GM12878 (cell line): Measurements from ENCODE around the gene BPNT1. TPM values are rescaled to one million over a fixed set of nuclear protein-coding genes. Genes with fewer than 3 reads are reported as not detected.
A peak's percentile ranks its signal among the peaks of the same experiment; 100 is the strongest.

Source experiments
- BACH1 ChIP-seq: fragments of 450-650 bp; IDR thresholded peaks from 2 replicates; pipeline ENCODE4 v1.6.1; 2017; ENCODE audit warnings: mild to moderate bottlenecking, borderline replicate concordance
- CREB1 ChIP-seq: IDR thresholded peaks from 2 replicates; pipeline ENCODE4 v1.6.1; 2012; ENCODE audit warnings: low read depth, mild to moderate bottlenecking, inconsistent platforms
- GABPA ChIP-seq: IDR thresholded peaks from 2 replicates; pipeline ENCODE4 v1.6.1; 2014; ENCODE audit warnings: antibody characterized with exemption, low read depth, mild to moderate bottlenecking, inconsistent platforms
- PAX5 ChIP-seq: IDR thresholded peaks from 2 replicates; pipeline ENCODE4 v1.6.1; 2011; ENCODE audit warnings: low read depth, low read length, borderline replicate concordance
- PAX8 ChIP-seq: fragments of 450-650 bp; IDR thresholded peaks from 2 replicates; pipeline ENCODE4 v1.6.1; 2017; ENCODE audit warnings: mild to moderate bottlenecking, moderate library complexity
- microRNA counts: library from miRNA; unstranded; fragments of <30 nt; microRNA quantifications from one replicate; lab custom pipeline; 2016
- microRNA-seq: library from miRNA; unstranded; fragments of <30 nt; microRNA quantifications from one replicate; pipeline ENCODE4, GENCODE V29; 2018
- polyA plus RNA-seq, 11 experiments: library from polyadenylated mRNA; depleted of rRNA in 4 of 11; unstranded in 6 of 11; stranded (reverse) in 5 of 11; fragments of >200 nt; fragmentation: Nextera tagmentation in 4 of 11; fragmentation: Illumina TruSeq in 1 of 11; extraction: Ambion mirVana in 4 of 11; extraction: Trizol in 1 of 11; gene quantifications; 1 replicate in 1 of 11; 2 replicates in 10 of 11; pipeline versions ENCODE4 v1.2.1 to v1.2.3, GENCODE V29; 2011 to 2016; ENCODE audit warnings: inconsistent platforms in 2 of 11, missing spikeins in 2 of 11, low read depth in 1 of 11
- small RNA-seq: library from RNA; depleted of rRNA; stranded (forward); fragments of <200 nt; gene quantifications from one replicate; pipeline ENCODE3, GENCODE V24; 2014
- total RNA-seq, 4 experiments: library from RNA; depleted of rRNA in 3 of 4; stranded (reverse); fragments of >200 nt in 3 of 4; fragmentation: Illumina TruSeq in 1 of 4; extraction: Trizol in 1 of 4; gene quantifications; 2 replicates each; pipeline versions ENCODE4 v1.2.1 to v1.2.3, GENCODE V29; 2013 to 2021
- TF ChIP-seq, protein P1 (sequence below): IDR thresholded peaks from 2 replicates; pipeline ENCODE4 v1.6.1; 2012; ENCODE audit warnings: improper control_type of control experiment, low read depth, low read length; ENCODE audit not compliant: insufficient replicate concordance

BPNT1 gene
- total and polyA plus RNA-seq, 10 of the 15 experiments (the other 5 are each of a cell fraction or from before 2014, with no cell fraction given), result 35.5 to 78.4 (median 45.4) TPM

DNA sequence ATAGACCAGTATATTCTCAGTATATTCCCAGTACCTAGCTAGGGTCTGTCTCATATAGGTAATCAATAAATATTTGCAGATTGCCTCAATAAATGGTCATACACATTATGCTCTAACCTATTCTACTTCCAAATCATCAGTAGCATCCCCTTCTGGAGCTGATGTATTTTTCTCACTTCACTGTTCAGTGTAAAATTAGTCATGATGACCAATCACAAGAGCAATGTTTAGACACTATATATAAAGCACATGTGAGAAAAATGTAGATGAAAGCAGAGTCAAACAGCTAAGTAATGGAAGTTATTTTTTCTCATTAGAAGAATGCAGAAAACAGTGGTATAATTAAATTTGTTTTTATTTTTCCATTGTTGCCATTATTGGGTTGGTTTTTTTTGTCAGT, 78.0 kb downstream of the BPNT1 start (continued):
- TF ChIP-seq, protein P1, sequence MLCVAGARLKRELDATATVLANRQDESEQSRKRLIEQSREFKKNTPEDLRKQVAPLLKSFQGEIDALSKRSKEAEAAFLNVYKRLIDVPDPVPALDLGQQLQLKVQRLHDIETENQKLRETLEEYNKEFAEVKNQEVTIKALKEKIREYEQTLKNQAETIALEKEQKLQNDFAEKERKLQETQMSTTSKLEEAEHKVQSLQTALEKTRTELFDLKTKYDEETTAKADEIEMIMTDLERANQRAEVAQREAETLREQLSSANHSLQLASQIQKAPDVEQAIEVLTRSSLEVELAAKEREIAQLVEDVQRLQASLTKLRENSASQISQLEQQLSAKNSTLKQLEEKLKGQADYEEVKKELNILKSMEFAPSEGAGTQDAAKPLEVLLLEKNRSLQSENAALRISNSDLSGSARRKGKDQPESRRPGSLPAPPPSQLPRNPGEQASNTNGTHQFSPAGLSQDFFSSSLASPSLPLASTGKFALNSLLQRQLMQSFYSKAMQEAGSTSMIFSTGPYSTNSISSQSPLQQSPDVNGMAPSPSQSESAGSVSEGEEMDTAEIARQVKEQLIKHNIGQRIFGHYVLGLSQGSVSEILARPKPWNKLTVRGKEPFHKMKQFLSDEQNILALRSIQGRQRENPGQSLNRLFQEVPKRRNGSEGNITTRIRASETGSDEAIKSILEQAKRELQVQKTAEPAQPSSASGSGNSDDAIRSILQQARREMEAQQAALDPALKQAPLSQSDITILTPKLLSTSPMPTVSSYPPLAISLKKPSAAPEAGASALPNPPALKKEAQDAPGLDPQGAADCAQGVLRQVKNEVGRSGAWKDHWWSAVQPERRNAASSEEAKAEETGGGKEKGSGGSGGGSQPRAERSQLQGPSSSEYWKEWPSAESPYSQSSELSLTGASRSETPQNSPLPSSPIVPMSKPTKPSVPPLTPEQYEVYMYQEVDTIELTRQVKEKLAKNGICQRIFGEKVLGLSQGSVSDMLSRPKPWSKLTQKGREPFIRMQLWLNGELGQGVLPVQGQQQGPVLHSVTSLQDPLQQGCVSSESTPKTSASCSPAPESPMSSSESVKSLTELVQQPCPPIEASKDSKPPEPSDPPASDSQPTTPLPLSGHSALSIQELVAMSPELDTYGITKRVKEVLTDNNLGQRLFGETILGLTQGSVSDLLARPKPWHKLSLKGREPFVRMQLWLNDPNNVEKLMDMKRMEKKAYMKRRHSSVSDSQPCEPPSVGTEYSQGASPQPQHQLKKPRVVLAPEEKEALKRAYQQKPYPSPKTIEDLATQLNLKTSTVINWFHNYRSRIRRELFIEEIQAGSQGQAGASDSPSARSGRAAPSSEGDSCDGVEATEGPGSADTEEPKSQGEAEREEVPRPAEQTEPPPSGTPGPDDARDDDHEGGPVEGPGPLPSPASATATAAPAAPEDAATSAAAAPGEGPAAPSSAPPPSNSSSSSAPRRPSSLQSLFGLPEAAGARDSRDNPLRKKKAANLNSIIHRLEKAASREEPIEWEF, result no peak
- no peak for TF ChIP-seq BACH1
- TF ChIP-seq PAX8, result no peak
- TF ChIP-seq PAX5, result no peak
- no peak for TF ChIP-seq CREB1
- TF ChIP-seq GABPA, result no peak
- TF ChIP-seq, all 136 proteins: peak for 0

MicroRNAs within 50 kb of the gene (microRNA counts, 767-probe panel; counts per million panel counts)
- microRNA hsa-miR-194-5p (lab: Ali Mortazavi, UCI), result 2,083 counts per million, percentile 77 among the panel's probes with 10 or more counts
- microRNA hsa-miR-215 (lab: Ali Mortazavi, UCI), result 977 counts per million, percentile 26 among the panel's probes with 10 or more counts

Small RNA genes within 50 kb of the gene (microRNA-seq; reads per million reads assigned to microRNA genes)
- gene MIR194-1 (0.94 reads per million), gene MIR215 (3.8 reads per million, percentile 22 among the genes with 10 or more reads in this experiment)

Small RNA genes within 50 kb of the gene (small RNA-seq; reads per million reads assigned to genes)
- gene MIR194-1 (1.4 reads per million, percentile 45 among the genes with 10 or more reads in this experiment), gene MIR215 (11.2 reads per million, percentile 96 among the genes with 10 or more reads in this experiment)

Other genes starting within 250 kb of the BPNT1 start
- not detected in 2 replicates for gene SLC30A10, start 161.2 kb downstream of the BPNT1 start, total RNA-seq (2014; rRNA removed)
- gene SLC30A10, start 161.2 kb downstream of the BPNT1 start, total RNA-seq (2014; rRNA removed; fragmentation: Illumina TruSeq; extraction: Trizol), result not detected in 2 replicates
- gene SLC30A10, start 161.2 kb downstream of the BPNT1 start, total RNA-seq (2021), result not detected in 2 replicates
- gene SLC30A10, start 161.2 kb downstream of the BPNT1 start, polyA plus RNA-seq (2011; rRNA removed), result not detected in 2 replicates
- gene SLC30A10, start 161.2 kb downstream of the BPNT1 start, polyA plus RNA-seq (2014; fragmentation: Illumina TruSeq; extraction: Trizol), result not detected in 2 replicates
- gene SLC30A10, start 161.2 kb downstream of the BPNT1 start, polyA plus RNA-seq (2014; fragmentation: Nextera tagmentation; extraction: Ambion mirVana), result not detected
- gene SLC30A10, start 161.2 kb downstream of the BPNT1 start, polyA plus RNA-seq (2014; rRNA removed), result not detected in 2 replicates
- not detected for gene SLC30A10, start 161.2 kb downstream of the BPNT1 start, polyA plus RNA-seq (2016; fragmentation: Nextera tagmentation; extraction: Ambion mirVana)
- gene EPRS1, start 43.3 kb downstream of the BPNT1 start, total RNA-seq (2014; rRNA removed), result 130 and 136 TPM in 2 replicates
- gene EPRS1, start 43.3 kb downstream of the BPNT1 start, total RNA-seq (2014; rRNA removed; fragmentation: Illumina TruSeq; extraction: Trizol), result 154 and 175 TPM in 2 replicates
- 124 and 126 TPM in 2 replicates for gene EPRS1, start 43.3 kb downstream of the BPNT1 start, total RNA-seq (2021)
- 126 and 127 TPM in 2 replicates for gene EPRS1, start 43.3 kb downstream of the BPNT1 start, polyA plus RNA-seq (2011; rRNA removed)
- gene EPRS1, start 43.3 kb downstream of the BPNT1 start, polyA plus RNA-seq (2014; fragmentation: Illumina TruSeq; extraction: Trizol), result 123 TPM in 2 replicates
- 100 to 1,000 TPM in 1 of 2 experiments, 10 to 100 TPM in 1; 94.6 to 104 TPM for gene EPRS1, start 43.3 kb downstream of the BPNT1 start, polyA plus RNA-seq (2014; fragmentation: Nextera tagmentation; extraction: Ambion mirVana)
- gene EPRS1, start 43.3 kb downstream of the BPNT1 start, polyA plus RNA-seq (2014; rRNA removed), result 68.2 and 69.4 TPM in 2 replicates
- gene EPRS1, start 43.3 kb downstream of the BPNT1 start, polyA plus RNA-seq (2016; fragmentation: Nextera tagmentation; extraction: Ambion mirVana), result 100 to 1,000 TPM; 110 to 114 TPM
- 95.7 and 100 TPM in 2 replicates for gene IARS2, start 4.3 kb upstream of the BPNT1 start, total RNA-seq (2014; rRNA removed)
- gene IARS2, start 4.3 kb upstream of the BPNT1 start, total RNA-seq (2014; rRNA removed; fragmentation: Illumina TruSeq; extraction: Trizol), result 82.1 and 87.8 TPM in 2 replicates
- gene IARS2, start 4.3 kb upstream of the BPNT1 start, total RNA-seq (2021), result 66.9 and 67.2 TPM in 2 replicates
- 38.5 and 44.4 TPM in 2 replicates for gene IARS2, start 4.3 kb upstream of the BPNT1 start, polyA plus RNA-seq (2011; rRNA removed)
- gene IARS2, start 4.3 kb upstream of the BPNT1 start, polyA plus RNA-seq (2014; fragmentation: Illumina TruSeq; extraction: Trizol), result 66.3 and 78.6 TPM in 2 replicates
- gene IARS2, start 4.3 kb upstream of the BPNT1 start, polyA plus RNA-seq (2014; fragmentation: Nextera tagmentation; extraction: Ambion mirVana), result 10 to 100 TPM; 23.7 to 45.9 TPM
- gene IARS2, start 4.3 kb upstream of the BPNT1 start, polyA plus RNA-seq (2014; rRNA removed), result 42.0 and 45.1 TPM in 2 replicates
- 10 to 100 TPM; 77.2 to 80.7 TPM for gene IARS2, start 4.3 kb upstream of the BPNT1 start, polyA plus RNA-seq (2016; fragmentation: Nextera tagmentation; extraction: Ambion mirVana)
- 27.7 and 30.9 TPM in 2 replicates for gene RAB3GAP2, start 182.7 kb upstream of the BPNT1 start, total RNA-seq (2014; rRNA removed)
- gene RAB3GAP2, start 182.7 kb upstream of the BPNT1 start, total RNA-seq (2014; rRNA removed; fragmentation: Illumina TruSeq; extraction: Trizol), result 33.9 and 38.1 TPM in 2 replicates
- 44.2 and 51.1 TPM in 2 replicates for gene RAB3GAP2, start 182.7 kb upstream of the BPNT1 start, total RNA-seq (2021)
- gene RAB3GAP2, start 182.7 kb upstream of the BPNT1 start, polyA plus RNA-seq (2011; rRNA removed), result 43.5 and 52.0 TPM in 2 replicates
- 30.7 and 36.4 TPM in 2 replicates for gene RAB3GAP2, start 182.7 kb upstream of the BPNT1 start, polyA plus RNA-seq (2014; fragmentation: Illumina TruSeq; extraction: Trizol)
- gene RAB3GAP2, start 182.7 kb upstream of the BPNT1 start, polyA plus RNA-seq (2014; fragmentation: Nextera tagmentation; extraction: Ambion mirVana), result 10 to 100 TPM; 11.9 to 15.6 TPM
- gene RAB3GAP2, start 182.7 kb upstream of the BPNT1 start, polyA plus RNA-seq (2014; rRNA removed), result 16.8 and 19.1 TPM in 2 replicates
- 10 to 100 TPM; 20.7 to 21.2 TPM for gene RAB3GAP2, start 182.7 kb upstream of the BPNT1 start, polyA plus RNA-seq (2016; fragmentation: Nextera tagmentation; extraction: Ambion mirVana)